ENCODE results near the gene SLC7A14. TPM values are rescaled to one million over a fixed set of nuclear protein-coding genes. Genes with fewer than 3 reads are reported as not detected.

Gene SLC7A14
- total RNA-seq, 2 experiments from 2014 or later = not detected

DNA sequence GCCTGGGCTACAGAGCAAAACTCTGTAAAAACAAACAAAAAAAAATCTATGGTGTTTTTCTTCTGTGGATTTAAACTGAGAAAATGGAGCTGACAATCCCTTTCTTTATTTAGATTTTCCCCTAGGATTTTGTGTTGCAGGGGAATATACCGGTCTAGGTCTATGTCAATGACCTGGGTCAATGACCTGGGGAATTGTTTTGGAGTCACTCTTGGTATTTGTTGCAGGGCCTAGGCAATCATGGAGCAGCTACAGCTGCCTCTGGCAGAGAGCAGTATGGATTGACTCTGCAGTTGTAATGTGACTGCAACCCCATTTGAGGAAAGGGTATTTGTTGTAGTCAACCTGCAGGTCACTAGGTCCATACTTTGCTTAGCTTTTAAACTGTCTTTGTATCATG lies 37.6 kb upstream of the SLC7A14 start:
- intact Hi-C loops (cut with micrococcal nuclease; ENCODE audit: unreplicated experiment) = no loop called here
- Histone ChIP-seq H3K79me2 (ENCODE audit: insufficient read depth, low read depth, low read length) (no peaks in the 10 kb centered on the region), H2AFZ (ENCODE audit: low read length) (no peak overlapping the region), H3K36me3 (ENCODE audit: insufficient read depth, low read length) (no peaks in the 10 kb centered on the region), H3K27ac (ENCODE audit: low read depth, low read length, poor library complexity, severe bottlenecking) (no peak overlapping the region), H3K4me3 (ENCODE audit: low read depth, low read length, poor library complexity, severe bottlenecking) (no peak overlapping the region), H3K9me3 (ENCODE audit: low read length) (no peaks in the 10 kb centered on the region), H3K9me2 (ENCODE audit: insufficient read depth, low read length) (no peaks in the 10 kb centered on the region), H3K4me1 (ENCODE audit: insufficient read depth, low read length, poor library complexity, severe bottlenecking) (no peaks in the 10 kb centered on the region), H3K4me2 (ENCODE audit: low read length) (no peak overlapping the region), H4K20me1 (ENCODE audit: insufficient read depth, low read length) (no peaks in the 10 kb centered on the region)
- no TSS peak for BruUV-seq (replicated peaks)
- TF ChIP-seq EZH2phosphoT487 (IDR thresholded peaks at IDR 0.05; ENCODE audit: borderline replicate concordance, low read depth, low read length) = no peak
- TF ChIP-seq, protein P1, sequence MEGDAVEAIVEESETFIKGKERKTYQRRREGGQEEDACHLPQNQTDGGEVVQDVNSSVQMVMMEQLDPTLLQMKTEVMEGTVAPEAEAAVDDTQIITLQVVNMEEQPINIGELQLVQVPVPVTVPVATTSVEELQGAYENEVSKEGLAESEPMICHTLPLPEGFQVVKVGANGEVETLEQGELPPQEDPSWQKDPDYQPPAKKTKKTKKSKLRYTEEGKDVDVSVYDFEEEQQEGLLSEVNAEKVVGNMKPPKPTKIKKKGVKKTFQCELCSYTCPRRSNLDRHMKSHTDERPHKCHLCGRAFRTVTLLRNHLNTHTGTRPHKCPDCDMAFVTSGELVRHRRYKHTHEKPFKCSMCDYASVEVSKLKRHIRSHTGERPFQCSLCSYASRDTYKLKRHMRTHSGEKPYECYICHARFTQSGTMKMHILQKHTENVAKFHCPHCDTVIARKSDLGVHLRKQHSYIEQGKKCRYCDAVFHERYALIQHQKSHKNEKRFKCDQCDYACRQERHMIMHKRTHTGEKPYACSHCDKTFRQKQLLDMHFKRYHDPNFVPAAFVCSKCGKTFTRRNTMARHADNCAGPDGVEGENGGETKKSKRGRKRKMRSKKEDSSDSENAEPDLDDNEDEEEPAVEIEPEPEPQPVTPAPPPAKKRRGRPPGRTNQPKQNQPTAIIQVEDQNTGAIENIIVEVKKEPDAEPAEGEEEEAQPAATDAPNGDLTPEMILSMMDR (conservative IDR thresholded peaks at IDR 0.05; ENCODE audit: low read length) = no peak
- no peak for DNase-seq (ENCODE audit: low spot score)
- POLR2A ChIA-PET = interaction anchor here (1.3 to 2.0 kb wide), 2 partner anchors 10 to 15 kb away, joined by 5 to 7 read pairs; no protein-coding TSS in a partner anchor
- CTCF ChIA-PET (ENCODE audit: unreplicated experiment) = no interaction called here

DNA sequence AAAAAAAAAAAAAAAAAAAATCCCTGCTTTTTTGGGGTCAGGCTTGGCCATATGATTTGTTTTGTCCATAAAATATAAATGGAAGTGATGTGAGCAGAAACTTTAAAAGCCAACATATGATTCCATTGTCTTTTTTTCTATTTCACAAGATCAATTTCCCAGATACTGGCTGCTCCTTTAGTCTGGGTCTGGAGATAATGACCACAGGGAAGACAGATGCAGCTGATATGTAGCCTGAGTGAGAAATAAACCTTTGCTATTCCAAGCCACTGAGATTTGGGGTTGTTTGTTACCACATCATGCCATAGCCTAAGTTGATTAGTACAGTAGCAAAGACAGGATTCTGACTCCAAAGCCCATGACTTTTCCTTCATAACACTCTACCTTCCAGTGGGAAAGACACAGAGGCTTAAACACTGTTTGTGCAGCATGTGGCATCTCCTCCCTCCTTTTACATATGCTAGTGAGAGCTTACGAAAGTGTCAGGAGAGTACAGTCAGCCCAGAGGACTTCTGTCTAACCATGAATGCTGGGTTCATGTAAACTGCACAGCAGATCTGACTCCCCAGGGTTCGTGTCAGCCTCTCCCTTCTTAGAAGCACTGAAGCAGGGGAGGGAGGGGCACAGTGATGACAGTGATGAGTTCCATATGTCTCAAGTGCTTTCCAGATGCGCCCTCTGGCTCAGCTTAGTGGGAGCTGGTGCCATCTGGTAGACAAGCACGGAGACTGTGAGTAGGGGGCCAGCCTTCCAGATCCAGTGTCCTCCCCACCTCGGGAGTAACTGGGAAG lies 36.7 kb upstream of the SLC7A14 start:
- no peak for DNase-seq (ENCODE audit: low spot score)
- Histone ChIP-seq H3K4me2 (ENCODE audit: low read length) (no peak overlapping the region), H3K9me3 (ENCODE audit: low read length) (no peaks in the 10 kb centered on the region), H3K9me2 (ENCODE audit: insufficient read depth, low read length) (no peaks in the 10 kb centered on the region), H2AFZ (ENCODE audit: low read length) (no peak overlapping the region), H3K79me2 (ENCODE audit: insufficient read depth, low read depth, low read length) (no peaks in the 10 kb centered on the region), H3K27ac (ENCODE audit: low read depth, low read length, poor library complexity, severe bottlenecking) (no peak overlapping the region), H4K20me1 (ENCODE audit: insufficient read depth, low read length) (no peaks in the 10 kb centered on the region), H3K4me1 (ENCODE audit: insufficient read depth, low read length, poor library complexity, severe bottlenecking) (no peaks in the 10 kb centered on the region), H3K4me3 (ENCODE audit: low read depth, low read length, poor library complexity, severe bottlenecking) (no peak overlapping the region), H3K36me3 (ENCODE audit: insufficient read depth, low read length) (no peaks in the 10 kb centered on the region)
- POLR2A ChIA-PET = interaction anchor here (1.3 kb wide), 1 partner anchor 11 kb away, joined by 5 read pairs; no protein-coding TSS in a partner anchor
- BruUV-seq (replicated peaks) = no TSS peak
- intact Hi-C loops (cut with micrococcal nuclease; ENCODE audit: unreplicated experiment) = no loop called here
- CTCF ChIA-PET (ENCODE audit: unreplicated experiment) = no interaction called here
- TF ChIP-seq, protein P1 (conservative IDR thresholded peaks at IDR 0.05; ENCODE audit: low read length) = no peak
- no peak for TF ChIP-seq EZH2phosphoT487 (IDR thresholded peaks at IDR 0.05; ENCODE audit: borderline replicate concordance, low read depth, low read length)

DNA sequence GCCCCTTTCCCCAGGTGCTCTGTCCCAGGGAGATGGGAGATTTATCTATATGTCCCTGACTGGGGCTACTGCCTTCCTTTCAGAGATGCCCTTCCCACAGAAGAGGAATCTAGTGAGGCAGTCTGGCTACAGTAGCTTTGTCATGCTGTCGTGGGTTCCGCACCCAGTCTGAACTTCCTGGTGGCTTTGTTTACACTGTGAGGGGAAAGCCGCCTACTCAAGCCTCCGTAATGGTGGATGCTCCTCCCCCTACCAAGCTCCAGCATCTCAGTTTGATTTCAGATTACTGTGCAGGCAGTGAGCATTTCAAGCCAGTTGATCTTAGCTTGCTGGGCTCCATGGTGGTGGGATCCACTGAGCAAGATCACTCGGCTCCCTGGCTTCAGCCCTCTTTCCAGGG lies 35.4 kb upstream of the SLC7A14 start:
- no peak for DNase-seq (ENCODE audit: low spot score)
- intact Hi-C loops (cut with micrococcal nuclease; ENCODE audit: unreplicated experiment) = no loop called here

More for the DNA sequence above, 35.4 kb upstream of the SLC7A14 start:
- H3K4me3 ChIP-seq (ENCODE audit: low read depth, low read length, poor library complexity, severe bottlenecking) = no peak overlapping the region
- POLR2A ChIA-PET = no interaction called here
- H3K79me2 ChIP-seq (ENCODE audit: insufficient read depth, low read depth, low read length) = no peaks in the 10 kb centered on the region
- no peak overlapping the region for H2AFZ ChIP-seq (ENCODE audit: low read length)
- no TSS peak for BruUV-seq (replicated peaks)
- no peaks in the 10 kb centered on the region for H3K9me3 ChIP-seq (ENCODE audit: low read length)
- H3K9me2 ChIP-seq (ENCODE audit: insufficient read depth, low read length) = no peaks in the 10 kb centered on the region
- TF ChIP-seq, protein P1 (conservative IDR thresholded peaks at IDR 0.05; ENCODE audit: low read length) = no peak
- TF ChIP-seq EZH2phosphoT487 (IDR thresholded peaks at IDR 0.05; ENCODE audit: borderline replicate concordance, low read depth, low read length) = no peak
- H4K20me1 ChIP-seq (ENCODE audit: insufficient read depth, low read length) = no peaks in the 10 kb centered on the region
- no peak overlapping the region for H3K27ac ChIP-seq (ENCODE audit: low read depth, low read length, poor library complexity, severe bottlenecking)
- H3K4me2 ChIP-seq (ENCODE audit: low read length) = no peak overlapping the region
- CTCF ChIA-PET (ENCODE audit: unreplicated experiment) = no interaction called here
- H3K4me1 ChIP-seq (ENCODE audit: insufficient read depth, low read length, poor library complexity, severe bottlenecking) = no peaks in the 10 kb centered on the region
- no peaks in the 10 kb centered on the region for H3K36me3 ChIP-seq (ENCODE audit: insufficient read depth, low read length)
